Skeletal muscle satellite cell (primary cell): Measurements from ENCODE around the gene LRRC8D.
"Not testable (repeated sequence)": the region's sequence is repeated elsewhere in the genome, so short reads cannot be mapped to it uniquely, and the experiment has no call there.

Experiments
- H3K27me3 ChIP-seq: 2 replicates; pipeline ENCODE4 v1.7.0; 2013; ENCODE audit warnings: low read length; ENCODE audit not compliant: control insufficient read depth, insufficient read depth
- H3K36me3 ChIP-seq: 2 replicates; pipeline ENCODE4 v1.7.0; 2013; ENCODE audit warnings: mild to moderate bottlenecking, control low read depth, low read length; ENCODE audit not compliant: insufficient read depth
- H3K4me1 ChIP-seq: 2 replicates; pipeline ENCODE4 v1.7.0; 2013; ENCODE audit warnings: low read length; ENCODE audit not compliant: control insufficient read depth, insufficient read depth
- H3K4me2 ChIP-seq: 2 replicates; pipeline ENCODE4 v1.7.0; 2013; ENCODE audit warnings: mild to moderate bottlenecking, low read length
- H3K4me3 ChIP-seq: 2 replicates; pipeline ENCODE4 v1.7.0; 2013; ENCODE audit warnings: low read length
- H3K9ac ChIP-seq: 2 replicates; pipeline ENCODE4 v1.7.0; 2013; ENCODE audit warnings: mild to moderate bottlenecking, low read depth, low read length, moderate library complexity
- H3K9me3 ChIP-seq: replicated peaks from 2 replicates; pipeline ENCODE4 v1.7.0; 2013; ENCODE audit warnings: mild to moderate bottlenecking, control low read depth, low read length

LRRC8D gene

GRCh38 chr1:89971600-89971999, 150.8 kb downstream of the LRRC8D start:
- H3K4me2 ChIP-seq: no peak overlapping the region
- no peaks in the 10 kb centered on the region for H3K36me3 ChIP-seq
- H3K27me3 ChIP-seq: no peaks in the 10 kb centered on the region
- H3K9ac ChIP-seq: no peak overlapping the region
- H3K4me1 ChIP-seq: peaks cover 18% of the 10 kb centered on the region
- H3K9me3 ChIP-seq: no peaks in the 10 kb centered on the region
- H3K4me3 ChIP-seq: no peak overlapping the region

- H3K4me2 ChIP-seq: no peak overlapping the region
- no peak overlapping the region for H3K4me3 ChIP-seq
- no peaks in the 10 kb centered on the region for H3K27me3 ChIP-seq
- H3K4me1 ChIP-seq: peaks cover 18% of the 10 kb centered on the region
- H3K9me3 ChIP-seq: no peaks in the 10 kb centered on the region
- H3K36me3 ChIP-seq: no peaks in the 10 kb centered on the region
- H3K9ac ChIP-seq: no peak overlapping the region
These were observed 151.2 kb downstream of the LRRC8D start for GRCh38 chr1:89972024-89972423.

GRCh38 chr1:89973471-89974127, 152.8 kb downstream of the LRRC8D start:
- peaks cover 18% of the 10 kb centered on the region for H3K4me1 ChIP-seq
- no peaks in the 10 kb centered on the region for H3K9me3 ChIP-seq
- no peak overlapping the region for H3K9ac ChIP-seq
- H3K4me3 ChIP-seq: no peak overlapping the region
- H3K27me3 ChIP-seq: no peaks in the 10 kb centered on the region
- no peaks in the 10 kb centered on the region for H3K36me3 ChIP-seq
- no peak overlapping the region for H3K4me2 ChIP-seq

- Histone ChIP-seq H3K4me2 (no peak overlapping the region), H3K9ac (peak overlapping the region; percentile 52), H3K36me3 (no peaks in the 10 kb centered on the region), H3K9me3 (no peaks in the 10 kb centered on the region), H3K27me3 (no peaks in the 10 kb centered on the region), H3K4me1 (peaks cover 18% of the 10 kb centered on the region), H3K4me3 (no peak overlapping the region)
These were observed 153.4 kb downstream of the LRRC8D start for GRCh38 chr1:89974256-89974655.

GRCh38 chr1:89974696-89975470, 154.1 kb downstream of the LRRC8D start:
- Histone ChIP-seq H3K9ac (peak overlapping the region; percentile 52), H3K4me2 (peak overlapping the region; percentile 58), H3K4me1 (peaks cover 18% of the 10 kb centered on the region), H3K9me3 (no peaks in the 10 kb centered on the region), H3K27me3 (no peaks in the 10 kb centered on the region), H3K36me3 (no peaks in the 10 kb centered on the region), H3K4me3 (peak overlapping the region; percentile 11)

GRCh38 chr1:89975540-89976125, 154.8 kb downstream of the LRRC8D start:
- peaks cover 18% of the 10 kb centered on the region for H3K4me1 ChIP-seq
- H3K9me3 ChIP-seq: no peaks in the 10 kb centered on the region
- H3K36me3 ChIP-seq: no peaks in the 10 kb centered on the region
- H3K4me2 ChIP-seq: peak overlapping the region; percentile 58
- peak overlapping the region; percentile 27 for H3K9ac ChIP-seq
- peak overlapping the region; percentile 11 for H3K4me3 ChIP-seq
- no peaks in the 10 kb centered on the region for H3K27me3 ChIP-seq

- Histone ChIP-seq H3K36me3 (no peaks in the 10 kb centered on the region), H3K27me3 (no peaks in the 10 kb centered on the region), H3K4me1 (peaks cover 18% of the 10 kb centered on the region), H3K9ac (no peak overlapping the region), H3K4me3 (no peak overlapping the region), H3K4me2 (no peak overlapping the region), H3K9me3 (no peaks in the 10 kb centered on the region)
These were observed 157.9 kb downstream of the LRRC8D start for GRCh38 chr1:89978755-89979154.

- Histone ChIP-seq H3K9me3 (no peaks in the 10 kb centered on the region), H3K4me2 (no peak overlapping the region), H3K4me1 (peaks cover 4% of the 10 kb centered on the region)
These were observed 159.8 kb downstream of the LRRC8D start for GRCh38 chr1:89980605-89981004.

GRCh38 chr1:89982846-89983245, 162.0 kb downstream of the LRRC8D start:
- H3K9me3 ChIP-seq, H3K9ac ChIP-seq, H3K4me2 ChIP-seq, H3K27me3 ChIP-seq, H3K4me1 ChIP-seq, H3K4me3 ChIP-seq, H3K36me3 ChIP-seq: not testable (repeated sequence)

More at GRCh38 chr1:89980605-89981004, 159.8 kb downstream of the LRRC8D start:
- Histone ChIP-seq H3K9ac (no peak overlapping the region), H3K4me3 (no peak overlapping the region), H3K27me3 (no peaks in the 10 kb centered on the region), H3K36me3 (no peaks in the 10 kb centered on the region)

GRCh38 chr1:89984564-89985116, 163.8 kb downstream of the LRRC8D start:
- not testable (repeated sequence) for H3K9ac ChIP-seq, H3K4me2 ChIP-seq, H3K4me3 ChIP-seq, H3K36me3 ChIP-seq, H3K4me1 ChIP-seq, H3K9me3 ChIP-seq, H3K27me3 ChIP-seq

GRCh38 chr1:89986020-89986419, 165.2 kb downstream of the LRRC8D start:
- peaks cover 2% of the 10 kb centered on the region for H3K27me3 ChIP-seq
- H3K4me2 ChIP-seq: no peak overlapping the region
- no peaks in the 10 kb centered on the region for H3K4me1 ChIP-seq
- H3K4me3 ChIP-seq: no peak overlapping the region
- no peaks in the 10 kb centered on the region for H3K9me3 ChIP-seq
- no peaks in the 10 kb centered on the region for H3K36me3 ChIP-seq
- no peak overlapping the region for H3K9ac ChIP-seq
